HG03432 (cell line): Measurements from ENCODE around the gene TSSK6.

ENCODE experiments used
- ATAC-seq: cut with Tn5 transposase; IDR thresholded peaks from one replicate; pipeline ENCODE4 v1.9.1; 2021; ENCODE audit warnings: mild to moderate bottlenecking, moderate library complexity; ENCODE audit not compliant: unreplicated experiment

Gene TSSK6

DNA sequence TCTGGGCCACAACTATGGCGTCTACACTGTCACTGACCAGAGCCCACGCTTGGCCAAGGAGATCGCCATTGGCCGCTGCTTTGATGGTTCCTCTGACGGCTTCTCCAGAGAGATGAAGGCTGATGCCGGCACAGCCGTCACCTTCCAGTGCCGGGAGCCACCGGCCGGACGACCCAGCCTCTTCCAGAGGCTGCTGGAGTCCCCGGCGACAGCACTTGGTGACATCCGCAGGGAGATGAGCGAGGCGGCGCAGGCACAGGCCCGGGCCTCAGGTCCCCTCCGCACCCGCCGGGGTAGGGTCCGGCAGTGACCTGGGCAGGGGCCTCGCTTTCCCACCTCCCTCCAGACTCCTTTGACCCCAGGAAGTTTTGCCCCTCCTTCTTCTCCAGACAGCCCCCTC lies 30.4 kb upstream of the TSSK6 start:
- ATAC-seq: no peak

DNA sequence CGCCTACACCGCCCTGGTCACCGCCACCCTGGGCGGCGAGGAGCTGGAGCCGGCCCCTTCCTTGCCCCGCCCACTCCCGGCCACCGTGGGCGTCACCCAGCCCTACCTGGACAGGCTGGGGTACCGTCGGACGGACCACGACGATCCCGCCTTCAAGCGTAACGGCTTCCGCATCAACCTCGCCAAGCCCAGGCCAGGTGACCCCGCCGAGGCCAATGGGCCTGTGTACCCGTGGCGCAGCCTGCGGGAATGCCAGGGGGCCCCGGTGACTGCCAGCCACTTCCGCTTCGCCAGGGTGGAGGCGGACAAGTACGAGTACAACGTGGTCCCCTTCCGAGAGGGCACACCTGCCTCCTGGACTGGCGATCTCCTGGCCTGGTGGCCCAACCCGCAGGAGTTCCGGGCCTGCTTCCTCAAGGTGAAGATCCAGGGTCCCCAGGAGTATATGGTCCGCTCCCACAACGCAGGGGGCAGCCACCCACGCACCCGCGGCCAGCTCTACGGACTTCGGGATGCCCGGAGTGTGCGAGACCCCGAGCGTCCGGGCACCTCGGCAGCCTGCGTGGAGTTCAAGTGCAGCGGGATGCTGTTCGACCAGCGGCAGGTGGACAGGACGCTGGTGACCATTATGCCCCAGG lies 29.7 kb upstream of the TSSK6 start:
- no peak for ATAC-seq

DNA sequence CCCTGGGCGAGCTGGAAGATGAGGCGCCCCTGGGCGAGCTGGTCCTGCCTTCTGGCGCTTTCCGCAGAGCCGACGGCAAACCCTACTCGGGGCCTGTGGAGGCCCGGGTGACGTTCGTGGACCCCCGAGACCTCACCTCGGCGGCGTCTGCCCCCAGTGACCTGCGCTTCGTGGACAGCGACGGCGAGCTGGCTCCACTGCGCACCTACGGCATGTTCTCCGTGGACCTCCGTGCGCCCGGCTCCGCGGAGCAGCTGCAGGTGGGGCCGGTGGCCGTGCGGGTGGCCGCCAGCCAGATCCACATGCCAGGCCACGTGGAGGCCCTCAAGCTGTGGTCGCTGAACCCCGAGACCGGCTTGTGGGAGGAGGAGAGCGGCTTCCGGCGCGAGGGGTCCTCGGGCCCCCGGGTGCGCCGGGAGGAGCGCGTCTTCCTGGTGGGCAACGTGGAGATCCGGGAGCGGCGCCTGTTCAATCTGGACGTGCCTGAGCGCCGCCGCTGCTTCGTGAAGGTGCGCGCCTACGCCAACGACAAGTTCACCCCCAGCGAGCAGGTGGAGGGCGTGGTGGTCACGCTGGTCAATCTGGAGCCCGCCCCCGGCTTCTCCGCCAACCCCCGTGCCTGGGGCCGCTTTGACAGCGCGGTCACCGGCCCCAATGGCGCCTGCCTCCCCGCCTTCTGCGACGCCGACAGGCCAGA lies 29.1 kb upstream of the TSSK6 start:
- no peak for ATAC-seq

DNA sequence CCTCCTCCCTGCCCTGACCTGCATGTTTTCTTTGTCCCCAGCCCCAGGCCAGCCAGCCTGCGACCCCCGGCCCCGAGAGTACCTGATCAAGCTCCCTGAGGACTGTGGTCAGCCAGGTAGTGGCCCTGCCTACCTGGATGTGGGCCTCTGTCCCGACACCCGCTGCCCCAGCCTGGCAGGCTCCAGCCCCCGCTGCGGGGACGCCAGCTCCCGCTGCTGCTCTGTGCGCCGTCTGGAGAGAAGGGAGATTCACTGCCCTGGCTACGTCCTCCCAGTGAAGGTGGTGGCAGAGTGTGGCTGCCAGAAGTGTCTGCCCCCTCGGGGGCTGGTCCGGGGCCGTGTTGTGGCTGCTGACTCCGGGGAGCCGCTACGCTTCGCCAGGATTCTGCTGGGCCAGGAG lies 28.3 kb upstream of the TSSK6 start:
- ATAC-seq: no peak

DNA sequence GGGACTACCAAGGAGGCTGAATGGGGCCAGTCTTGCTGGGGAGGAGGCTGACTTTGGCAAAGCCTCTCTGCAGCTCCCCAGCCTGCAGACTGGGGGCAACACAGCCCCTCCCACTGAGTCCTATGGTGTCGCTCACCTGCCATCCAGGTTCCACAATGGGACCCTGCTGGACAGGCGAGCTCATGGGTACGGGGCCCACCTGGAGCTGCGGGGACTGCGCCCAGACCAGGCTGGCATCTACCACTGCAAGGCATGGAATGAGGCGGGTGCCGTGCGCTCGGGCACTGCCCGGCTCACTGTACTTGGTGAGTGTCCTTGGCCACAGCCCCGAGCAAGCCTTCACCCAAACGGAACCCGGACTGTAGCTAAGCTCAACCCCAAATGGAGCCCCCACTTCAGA lies 27.8 kb upstream of the TSSK6 start:
- no peak for ATAC-seq

DNA sequence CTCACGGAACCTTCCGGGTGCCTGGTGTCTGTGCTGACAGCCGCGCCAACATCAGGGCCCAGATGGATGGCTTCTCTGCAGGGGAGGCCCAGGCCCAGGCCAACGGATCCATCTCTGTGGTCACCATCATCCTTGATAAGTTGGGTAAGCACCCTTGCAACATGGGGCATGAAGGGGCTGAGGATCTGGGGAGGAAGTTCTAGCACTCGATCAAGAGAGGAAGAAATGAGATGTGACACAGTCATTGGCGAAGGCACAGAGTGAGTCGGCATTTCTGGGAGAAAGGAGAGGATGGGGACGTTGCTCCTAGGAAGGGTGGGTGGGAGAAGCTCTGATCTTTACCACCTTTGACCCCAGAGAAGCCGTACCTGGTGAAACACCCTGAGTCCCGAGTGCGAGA lies 27.2 kb upstream of the TSSK6 start:
- no peak for ATAC-seq

DNA sequence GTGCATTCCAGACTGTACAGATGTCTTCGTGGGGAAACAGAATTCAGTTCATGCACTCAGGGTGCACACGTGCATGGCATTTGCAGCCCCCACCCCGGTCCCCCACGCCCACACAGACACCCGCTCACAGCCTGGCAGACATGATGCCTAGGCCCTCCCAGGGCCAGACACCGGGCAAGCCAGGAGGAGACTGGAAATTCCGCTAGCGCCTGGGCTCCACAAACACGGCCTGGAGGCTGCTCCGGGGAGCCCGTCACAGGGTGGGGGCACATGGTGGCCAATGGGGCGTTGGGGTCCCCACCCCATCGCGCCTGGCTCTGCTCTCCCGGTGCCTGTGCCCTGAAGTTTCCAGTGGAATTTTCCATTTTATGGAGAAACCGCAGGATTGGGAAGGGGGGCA lies 26.3 kb upstream of the TSSK6 start:
- ATAC-seq: no peak

DNA sequence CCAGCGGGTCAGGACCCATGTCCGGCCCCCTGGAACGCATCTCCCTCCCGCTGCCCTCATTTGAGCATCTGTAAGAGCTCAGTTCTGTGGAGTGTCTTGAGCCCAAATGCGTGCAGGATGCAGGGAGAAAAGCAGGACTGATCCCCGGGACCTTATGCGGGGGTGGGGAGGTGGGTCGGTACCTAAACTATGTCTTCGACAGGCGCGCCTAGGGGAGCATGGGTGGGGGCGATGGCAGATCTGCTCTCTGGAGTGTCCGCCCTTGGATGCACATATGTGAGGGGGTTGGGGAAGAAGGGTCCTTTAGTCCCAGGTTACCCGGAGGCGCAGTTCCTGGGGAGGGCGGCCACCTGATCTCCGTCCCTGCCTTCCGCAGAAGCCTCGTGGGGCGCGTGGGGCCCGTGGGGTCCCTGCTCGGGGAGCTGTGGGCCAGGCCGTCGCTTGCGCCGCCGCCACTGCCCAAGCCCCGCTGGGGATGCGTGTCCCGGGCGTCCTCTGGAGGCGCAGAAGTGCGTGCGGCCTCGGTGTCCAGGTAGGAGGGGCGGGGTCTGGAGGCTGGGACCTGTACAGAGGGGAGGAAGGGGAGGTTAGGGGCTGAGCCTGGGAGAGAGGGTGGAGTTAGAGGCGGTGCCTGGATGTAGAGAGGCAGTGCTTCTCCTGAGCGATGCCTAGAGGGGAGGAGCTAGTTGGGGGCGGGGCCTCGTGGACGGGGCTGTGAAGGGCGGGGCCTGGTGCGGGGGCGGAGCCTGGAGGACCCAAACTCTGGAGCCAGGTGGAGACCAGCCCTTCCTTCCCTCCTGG lies 25.6 kb upstream of the TSSK6 start:
- ATAC-seq: no peak

DNA sequence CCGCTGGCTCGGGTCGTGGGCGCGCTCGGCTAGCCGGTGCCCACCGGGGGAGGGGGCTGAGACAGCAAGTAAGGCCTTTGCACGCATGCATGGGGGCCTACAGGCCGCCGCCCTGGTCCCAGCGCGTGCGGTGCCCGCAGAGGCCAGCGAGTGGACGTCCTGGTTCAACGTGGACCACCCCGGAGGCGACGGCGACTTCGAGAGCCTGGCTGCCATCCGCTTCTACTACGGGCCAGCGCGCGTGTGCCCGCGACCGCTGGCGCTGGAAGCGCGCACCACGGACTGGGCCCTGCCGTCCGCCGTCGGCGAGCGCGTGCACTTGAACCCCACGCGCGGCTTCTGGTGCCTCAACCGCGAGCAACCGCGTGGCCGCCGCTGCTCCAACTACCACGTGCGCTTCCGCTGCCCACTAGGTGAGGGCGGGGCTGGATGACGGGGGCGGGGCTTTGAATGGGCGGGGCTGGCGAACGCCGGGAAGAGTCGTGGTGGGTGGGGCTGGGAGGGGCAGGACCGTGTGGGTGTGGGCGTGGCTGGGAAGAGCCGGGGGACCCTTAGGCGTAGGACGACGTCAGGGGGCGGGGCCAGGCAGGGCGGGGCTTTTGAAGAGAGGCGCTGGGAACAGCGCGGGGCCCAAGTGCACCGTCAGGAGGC lies 24.8 kb upstream of the TSSK6 start:
- ATAC-seq: no peak

DNA sequence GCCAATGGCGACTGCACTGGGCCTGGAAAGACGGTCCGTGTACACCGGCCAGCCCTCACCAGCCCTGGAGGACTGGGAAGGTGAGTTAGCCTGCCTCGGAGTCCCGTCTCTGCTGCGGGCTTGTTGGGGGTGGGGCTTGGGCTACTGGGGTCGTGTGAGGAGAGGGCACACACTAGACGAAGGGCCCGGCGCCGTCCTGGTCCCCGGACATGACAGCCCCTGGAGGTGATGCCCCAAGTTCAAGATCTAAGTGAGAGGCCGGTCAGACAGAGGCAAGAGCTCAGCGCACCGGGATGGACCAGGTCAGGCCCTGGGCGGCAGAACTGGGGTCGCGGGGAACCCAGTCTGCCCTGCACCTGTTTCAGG lies 24.3 kb upstream of the TSSK6 start:
- no peak for ATAC-seq

DNA sequence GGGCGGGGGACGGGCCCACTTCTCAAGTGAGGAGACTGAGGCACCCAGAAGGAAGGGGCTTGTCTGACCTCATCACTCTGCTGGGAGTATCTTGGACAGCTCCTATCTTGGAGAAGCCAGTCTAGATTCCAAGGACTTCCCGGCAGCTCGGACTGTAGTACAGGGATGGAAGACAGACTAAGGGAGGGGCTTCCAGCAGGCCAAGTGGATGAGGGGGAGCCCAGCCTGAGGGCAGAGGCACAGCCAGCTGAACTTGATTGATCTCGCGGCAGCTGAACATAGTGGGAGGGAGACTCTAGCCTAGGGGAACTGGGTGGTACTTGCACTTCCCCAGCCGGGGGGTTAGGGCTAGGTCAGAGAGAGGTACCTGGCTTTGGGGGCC lies 23.4 kb upstream of the TSSK6 start:
- ATAC-seq: no peak

DNA sequence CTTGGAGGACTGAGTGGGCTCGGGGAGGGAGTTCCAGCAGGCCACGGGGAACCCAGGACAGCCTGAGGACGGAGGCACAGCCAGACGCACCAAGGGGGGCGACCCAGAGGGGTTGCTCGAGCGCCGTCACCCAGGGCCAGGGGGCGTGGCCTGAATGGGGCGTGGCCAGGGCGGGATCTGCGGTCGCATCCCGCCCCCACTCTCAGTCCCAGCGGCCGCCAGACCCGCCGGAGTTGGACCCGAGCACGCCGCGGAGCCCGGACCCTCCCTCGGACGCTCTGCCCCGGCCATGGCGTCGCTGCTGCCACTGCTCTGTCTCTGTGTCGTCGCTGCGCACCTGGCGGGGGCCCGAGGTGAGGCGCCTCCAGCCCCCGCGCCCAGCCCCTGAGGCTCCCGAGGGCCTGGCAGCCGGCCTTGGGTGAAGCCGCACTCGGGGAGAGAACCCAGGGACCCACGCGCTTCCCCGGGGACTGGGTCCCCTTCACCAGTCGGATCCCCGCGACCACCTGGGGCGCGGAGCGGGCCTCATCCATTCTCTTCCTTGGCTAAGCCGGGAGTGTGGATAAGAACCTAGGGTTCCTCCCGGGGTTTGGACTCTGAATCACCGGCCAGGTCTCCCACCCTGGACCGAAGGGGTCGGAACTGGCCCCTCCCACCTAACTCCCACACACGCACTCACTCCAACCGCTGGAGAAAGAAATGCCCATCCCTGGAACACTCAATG lies 22.9 kb upstream of the TSSK6 start, which contains the start of gene CILP2:
Gene CILP2, plus strand, starts transcription at position 205 of the 724 bp plus-strand sequence. Its CDS starts 85 bp downstream, at position 290.
- ATAC-seq: no peak

DNA sequence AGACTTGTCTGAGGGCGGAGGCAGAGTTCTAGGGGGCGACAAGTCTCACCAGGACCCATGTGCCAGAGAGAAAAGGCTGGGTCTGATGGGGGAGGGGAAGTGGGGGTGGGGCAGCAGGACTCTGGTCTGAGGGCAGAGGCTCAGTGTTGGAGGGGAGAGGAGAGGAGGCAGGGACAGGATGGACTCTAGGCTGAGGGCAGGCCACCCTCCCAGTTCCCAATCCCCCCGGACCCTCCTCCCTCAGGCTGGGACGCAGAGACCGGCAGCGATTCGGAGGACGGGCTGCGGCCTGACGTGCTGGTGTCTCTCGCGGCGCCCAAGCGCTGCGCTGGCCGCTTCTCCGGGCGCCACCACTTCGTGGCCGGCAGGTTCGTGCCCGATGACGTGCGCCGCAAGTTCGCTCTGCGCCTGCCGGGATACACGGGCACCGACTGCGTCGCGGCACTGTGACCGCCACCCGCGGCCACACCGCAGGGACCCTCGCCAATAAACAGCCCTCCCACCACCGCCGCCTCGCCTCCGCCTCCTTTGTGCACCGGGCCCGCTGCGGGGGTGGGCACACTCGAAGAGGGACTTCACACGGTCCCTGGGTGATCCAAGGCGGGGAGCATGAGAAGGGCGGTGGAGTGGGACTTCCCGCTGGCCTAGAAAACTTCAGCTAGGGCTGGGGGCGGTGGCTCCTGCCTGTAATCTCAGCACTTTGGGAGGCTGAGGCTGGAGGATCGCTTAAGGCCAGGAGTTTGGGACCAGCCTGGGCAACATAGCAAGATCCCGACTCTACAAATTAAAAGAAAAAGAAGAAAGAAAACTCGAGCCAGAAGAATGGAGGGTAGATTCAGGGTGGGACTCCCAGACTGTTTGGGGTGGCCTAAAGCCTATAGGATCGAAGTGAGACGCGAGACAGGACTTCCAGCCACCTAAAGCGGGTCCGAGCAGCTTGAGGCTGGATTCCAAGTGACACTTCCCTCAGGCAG lies 22.0 kb upstream of the TSSK6 start:
- no peak for ATAC-seq

DNA sequence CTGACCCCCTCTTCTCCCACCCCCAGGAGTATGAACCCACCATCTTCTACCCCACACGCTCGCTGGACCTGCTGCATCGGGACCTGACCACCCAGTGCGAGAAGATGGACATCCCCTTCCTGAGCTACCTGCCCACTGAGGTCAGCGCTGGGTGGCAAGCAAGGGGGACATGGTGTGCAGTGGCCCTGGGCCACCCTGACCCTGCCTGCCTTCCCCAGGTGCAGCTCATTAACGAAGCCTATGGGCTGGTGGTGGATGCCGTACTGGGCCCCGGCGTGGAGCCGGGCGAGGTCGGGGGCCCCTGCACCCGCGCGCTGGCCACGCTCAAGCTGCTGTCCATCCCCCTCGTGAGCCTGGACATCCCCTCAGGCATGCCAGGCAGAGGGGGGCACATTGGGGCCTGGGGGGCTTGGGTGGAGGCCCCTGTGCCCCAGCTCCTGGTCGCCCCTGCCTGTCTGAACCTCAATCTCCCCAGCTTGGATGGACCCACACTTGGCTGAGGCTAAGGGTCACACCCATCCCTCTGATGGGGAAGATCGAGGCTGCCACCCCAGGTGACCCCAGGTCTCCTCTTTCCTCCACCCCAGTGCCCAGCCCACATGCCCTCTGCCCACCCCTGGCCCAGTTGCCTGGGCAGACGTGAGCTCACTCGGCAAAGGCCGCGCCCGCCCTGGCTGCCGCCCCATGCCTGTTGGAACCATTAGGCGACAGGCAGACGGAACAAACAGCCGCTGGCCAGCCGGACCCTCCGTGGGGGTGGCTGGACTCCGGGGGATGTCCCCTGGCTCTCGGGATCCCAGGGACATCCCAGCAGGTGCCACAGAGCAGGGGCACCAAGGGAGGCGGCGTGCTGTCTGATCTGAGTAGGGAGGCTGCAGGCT lies 20.2 kb upstream of the TSSK6 start:
- no peak for ATAC-seq

DNA sequence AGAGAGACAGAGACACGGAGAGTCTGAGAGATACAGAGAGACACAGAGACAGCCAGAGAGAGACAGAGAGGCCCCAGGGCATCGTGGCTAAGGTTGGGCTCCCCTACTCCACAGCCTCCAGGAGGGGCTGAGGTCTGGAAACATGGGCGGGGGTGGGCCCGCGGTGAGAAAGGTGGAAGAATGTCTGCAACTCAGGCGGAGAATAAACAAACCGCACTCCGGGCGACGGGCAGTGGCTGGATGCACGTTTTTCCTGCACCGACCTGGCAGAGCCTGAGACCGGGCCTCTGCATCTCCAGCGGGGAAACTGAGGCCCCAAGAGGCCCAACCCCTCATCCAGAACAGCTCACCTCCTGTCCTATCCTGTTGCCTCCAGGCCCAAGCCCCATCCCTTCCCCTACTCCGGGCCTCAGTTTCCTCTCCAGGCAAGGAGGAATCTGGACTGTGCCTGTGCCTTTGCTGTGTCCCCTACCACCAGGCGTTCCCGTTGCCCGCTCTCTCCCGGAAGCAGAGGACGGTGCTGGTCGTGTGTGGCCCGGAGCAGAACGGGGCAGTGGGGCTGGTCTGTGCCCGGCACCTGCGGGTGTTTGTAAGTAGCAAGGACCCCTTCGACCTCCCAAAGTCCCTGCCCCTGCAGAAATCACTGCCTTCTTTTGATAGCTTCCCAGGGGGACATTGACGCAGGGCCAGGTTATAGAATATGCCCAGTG lies 19.4 kb upstream of the TSSK6 start:
- no peak for ATAC-seq

DNA sequence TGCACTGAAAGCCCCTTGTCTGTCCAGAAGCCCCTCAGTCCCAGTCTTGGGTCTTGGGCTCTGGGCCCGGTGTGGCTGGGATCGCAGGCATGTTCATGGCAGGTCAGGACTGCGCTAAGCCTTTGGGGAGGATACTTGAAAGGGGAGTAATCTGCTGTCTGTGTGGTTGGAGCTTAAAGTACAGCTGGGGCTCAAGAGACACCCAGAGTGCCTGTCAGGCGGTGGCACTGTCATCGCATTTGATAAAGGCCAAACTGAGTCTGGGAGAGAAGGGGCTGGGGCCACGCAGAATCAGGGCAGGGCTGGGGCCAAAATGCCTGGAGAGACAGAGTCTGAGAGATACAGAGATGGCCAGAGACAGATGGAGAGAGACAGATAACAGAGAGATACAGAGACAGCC lies 18.5 kb upstream of the TSSK6 start:
- ATAC-seq: no peak

DNA sequence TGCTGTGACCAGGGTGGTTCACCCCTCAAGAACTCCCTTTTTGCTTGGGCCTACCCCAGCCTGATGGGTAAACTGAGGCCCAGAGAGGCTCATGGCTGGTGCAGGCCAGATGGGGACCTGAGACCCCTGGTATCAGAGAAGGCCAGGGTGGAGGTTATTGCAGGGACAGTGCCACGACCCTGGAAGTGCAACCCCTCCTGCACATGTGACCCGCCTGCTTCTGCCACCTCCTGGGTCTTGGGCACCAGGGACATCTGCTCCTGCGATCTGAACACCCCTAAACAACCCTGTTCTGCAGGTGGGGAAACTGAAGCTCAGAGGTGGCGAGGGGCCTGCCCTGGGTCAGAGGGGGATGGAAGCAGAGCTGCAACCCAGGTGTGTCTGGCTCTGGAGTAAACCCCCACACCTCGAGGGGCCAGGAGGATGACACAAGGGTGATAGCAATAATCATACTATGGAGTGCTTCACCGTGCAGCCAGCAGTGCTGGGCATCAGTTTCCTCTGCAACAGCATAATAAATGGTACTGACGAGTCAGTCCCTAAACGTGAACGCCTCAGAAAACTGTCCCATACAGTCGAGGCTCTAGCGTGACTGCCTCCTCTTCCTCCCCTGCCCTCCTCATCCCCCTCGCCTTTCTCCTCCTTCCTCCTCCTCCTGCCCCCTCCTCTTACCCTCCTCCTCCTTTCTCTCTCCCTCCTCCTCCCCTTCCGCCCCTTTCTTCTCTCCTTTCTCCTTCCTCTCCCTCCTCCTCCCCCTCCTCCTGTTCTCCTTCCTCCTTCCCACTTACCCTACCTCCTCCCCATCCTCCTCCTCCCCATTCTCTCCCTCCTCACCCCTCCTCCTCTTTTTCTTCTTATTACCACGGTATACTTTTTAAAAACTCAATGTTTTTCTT lies 17.7 kb upstream of the TSSK6 start:
- no peak for ATAC-seq
